Measurements from ENCODE around the gene NOS3. TPM values are rescaled to one million over a fixed set of nuclear protein-coding genes. Genes with fewer than 3 reads are reported as not detected.
A peak's percentile ranks its signal among the peaks of the same experiment; 100 is the strongest.

NOS3 gene
- total RNA-seq, 1 donor from 2014 or later = 50.7 TPM

GRCh38 chr7:150979713-150980390, 11.0 kb upstream of the NOS3 start:
- DNase-seq (ENCODE audit: low spot score) = peak; percentile 81

- no peak for DNase-seq (ENCODE audit: low spot score)
Measured at GRCh38 chr7:150980663-150981062, 10.2 kb upstream of the NOS3 start.

GRCh38 chr7:150981644-150982043, 9.2 kb upstream of the NOS3 start:
- no peak for DNase-seq (ENCODE audit: low spot score)

GRCh38 chr7:150982351-150982750, 8.5 kb upstream of the NOS3 start:
- no peak for DNase-seq (ENCODE audit: low spot score)

- DNase-seq (ENCODE audit: low spot score) = no peak
Measured at GRCh38 chr7:150983893-150984368, 6.9 kb upstream of the NOS3 start.

GRCh38 chr7:150986099-150986512, 4.7 kb upstream of the NOS3 start:
- no peak for DNase-seq (ENCODE audit: low spot score)

- DNase-seq (ENCODE audit: low spot score) = no peak
Measured at GRCh38 chr7:150986556-150986955, 4.3 kb upstream of the NOS3 start.

- no peak for DNase-seq (ENCODE audit: low spot score)
Measured at GRCh38 chr7:150988230-150989226, 2.3 kb upstream of the NOS3 start.

GRCh38 chr7:150989456-150989855, 1.4 kb upstream of the NOS3 start:
- DNase-seq (ENCODE audit: low spot score) = no peak

- DNase-seq (ENCODE audit: low spot score) = no peak
Measured at GRCh38 chr7:150992051-150992640, 1.3 kb downstream of the NOS3 start.

- DNase-seq (ENCODE audit: low spot score) = no peak
Measured at GRCh38 chr7:150992833-150993302, 2.1 kb downstream of the NOS3 start.

GRCh38 chr7:150993511-150993910, 2.7 kb downstream of the NOS3 start:
- DNase-seq (ENCODE audit: low spot score) = no peak

GRCh38 chr7:150994141-150994837, 3.5 kb downstream of the NOS3 start:
- DNase-seq (ENCODE audit: low spot score) = no peak

GRCh38 chr7:150994838-150995510, 4.2 kb downstream of the NOS3 start:
- no peak for DNase-seq (ENCODE audit: low spot score)

GRCh38 chr7:150996376-150997074, 5.7 kb downstream of the NOS3 start:
- no peak for DNase-seq (ENCODE audit: low spot score)

GRCh38 chr7:150997075-150997511, 6.3 kb downstream of the NOS3 start:
- no peak for DNase-seq (ENCODE audit: low spot score)

GRCh38 chr7:150997817-150998216, 7.0 kb downstream of the NOS3 start:
- DNase-seq (ENCODE audit: low spot score) = no peak

GRCh38 chr7:150998341-150998740, 7.5 kb downstream of the NOS3 start:
- no peak for DNase-seq (ENCODE audit: low spot score)

GRCh38 chr7:150999001-150999400, 8.2 kb downstream of the NOS3 start:
- no peak for DNase-seq (ENCODE audit: low spot score)

GRCh38 chr7:150999497-151000230, 8.8 kb downstream of the NOS3 start:
- DNase-seq (ENCODE audit: low spot score) = no peak
